H1 (cell line): ENCODE data around the gene PSMC3. TPM values are rescaled to one million over a fixed set of nuclear protein-coding genes. Genes with fewer than 3 reads are reported as not detected.

Source experiments
- CTCF ChIA-PET: fragments of 300-600 bp; sonication (Branson Sonifier 250); formaldehyde crosslinking; loops from one replicate; lab custom pipeline; 2021; ENCODE audit not compliant: partially characterized antibody; lab: Charles Lee
- POLR2A ChIA-PET: fragments of 300-600 bp; sonication (Branson Sonifier 250); formaldehyde crosslinking; loops from one replicate; lab custom pipeline; 2021; ENCODE audit warnings: inconsistent platforms; ENCODE audit not compliant: partially characterized antibody; lab: Charles Lee
- DNase-seq, 2 experiments: peaks; one replicate each; pipeline versions ENCODE4 v3.0.0 to v3.0.0-alpha.2; 2010 to 2022; ENCODE audit warnings: low spot score in 2 of 2, low read depth in 1 of 2, mixed read lengths in 1 of 2
- FAIRE-seq: peaks from 2 replicates; lab custom pipeline; 2011; peaks lifted over from hg19 to GRCh38; lab: Jason Lieb, UNC
- H2AFZ ChIP-seq: 2 replicates; pipeline ENCODE4 v1.8.1; 2012; ENCODE audit warnings: low read length, inconsistent platforms
- H2AK5ac ChIP-seq: 2 replicates; pipeline ENCODE4 v1.6.1; 2013; ENCODE audit warnings: low read depth, low read length
- H2BK120ac ChIP-seq: replicated peaks from 2 replicates; pipeline ENCODE3; 2013; ENCODE audit warnings: low read depth, low read length, inconsistent platforms
- H2BK12ac ChIP-seq: 2 replicates; pipeline ENCODE4 v1.6.1; 2013; ENCODE audit warnings: low read depth, low read length
- H2BK15ac ChIP-seq: 2 replicates; pipeline ENCODE4 v1.6.1; 2013; ENCODE audit warnings: low read length
- H2BK20ac ChIP-seq: 2 replicates; pipeline ENCODE4 v1.6.1; 2013; ENCODE audit warnings: low read length
- H2BK5ac ChIP-seq: 2 replicates; pipeline ENCODE4 v1.6.1; 2013; ENCODE audit warnings: low read depth, low read length
- H3K14ac ChIP-seq: 2 replicates; pipeline ENCODE4 v1.6.1; 2013; ENCODE audit warnings: inconsistent platforms; ENCODE audit not compliant: insufficient read length
- H3K18ac ChIP-seq: 2 replicates; pipeline ENCODE4 v1.6.1; 2013; ENCODE audit warnings: low read length; ENCODE audit errors: extremely low read depth
- H3K23ac ChIP-seq: 2 replicates; pipeline ENCODE4 v1.6.1; 2013; ENCODE audit warnings: inconsistent platforms; ENCODE audit not compliant: insufficient read length
- H3K23me2 ChIP-seq: 2 replicates; pipeline ENCODE4 v1.6.1; 2013; ENCODE audit warnings: low read depth, low read length
- H3K27ac ChIP-seq: 2 replicates; pipeline ENCODE4 v1.6.1; 2011; ENCODE audit warnings: low read depth, low read length, inconsistent platforms
- H3K27me3 ChIP-seq, 4 experiments: replicated peaks in 1 of 4; 1 replicate in 1 of 4; 2 replicates in 3 of 4; pipeline versions ENCODE4 v1.6.1 to v1.8.1; 2011 to 2013; ENCODE audit warnings: low read length in 3 of 4, mild to moderate bottlenecking in 3 of 4, inconsistent platforms in 2 of 4, mixed read lengths in 2 of 4, moderate library complexity in 1 of 4; ENCODE audit not compliant: control insufficient read depth in 3 of 4, insufficient read depth in 3 of 4; ENCODE audit errors: extremely low read depth in 1 of 4
- H3K36me3 ChIP-seq, 4 experiments: 2 replicates each; pipeline versions ENCODE4 v1.6.1 to v1.8.1; 2011 to 2013; ENCODE audit warnings: mild to moderate bottlenecking in 4 of 4, low read length in 3 of 4, moderate library complexity in 2 of 4, control low read depth in 1 of 4, inconsistent platforms in 1 of 4; ENCODE audit not compliant: insufficient read depth in 4 of 4, control insufficient read depth in 2 of 4
- H3K4ac ChIP-seq: replicated peaks from 2 replicates; pipeline ENCODE3; 2013; ENCODE audit warnings: low read length, low read depth, mixed read lengths, inconsistent platforms; ENCODE audit not compliant: insufficient read length
- H3K4me1 ChIP-seq, 4 experiments: replicated peaks in 1 of 4; 1 replicate in 1 of 4; 2 replicates in 3 of 4; pipeline versions ENCODE4 v1.6.1 to v1.8.1; 2011 to 2013; ENCODE audit warnings: low read length in 3 of 4, inconsistent platforms in 2 of 4, mixed read lengths in 1 of 4; ENCODE audit not compliant: insufficient read depth in 4 of 4, control insufficient read depth in 3 of 4
- H3K4me2 ChIP-seq, 2 experiments: 2 replicates each; pipeline versions ENCODE4 v1.6.1 to v1.8.1; 2011 to 2013; ENCODE audit warnings: low read depth in 2 of 2, low read length in 2 of 2, control low read depth in 1 of 2, inconsistent platforms in 1 of 2, mild to moderate bottlenecking in 1 of 2; ENCODE audit not compliant: insufficient read depth in 1 of 2
- H3K4me3 ChIP-seq, 4 experiments: fragments of 200-600, 300-600 bp in 1 of 4; sonication (generic), shearing (Covaris generic), sonication (Bioruptor Twin) in 1 of 4; 2 replicates each; pipeline versions ENCODE4 v1.5.1 to v1.8.1; 2011 to 2016; ENCODE audit warnings: low read length in 4 of 4, low read depth in 3 of 4, control low read depth in 2 of 4, inconsistent platforms in 2 of 4, mild to moderate bottlenecking in 2 of 4, mixed read lengths in 1 of 4, moderate library complexity in 1 of 4; ENCODE audit not compliant: insufficient read depth in 2 of 4; ENCODE audit errors: extremely low read depth in 1 of 4
- H3K56ac ChIP-seq: replicated peaks from 2 replicates; pipeline ENCODE3; 2013; ENCODE audit warnings: low read depth, mild to moderate bottlenecking, mixed read lengths, low read length, inconsistent platforms; ENCODE audit not compliant: insufficient read length
- H3K79me1 ChIP-seq: 2 replicates; pipeline ENCODE4 v1.6.1; 2013; ENCODE audit warnings: low read depth, low read length, control low read depth
- H3K79me2 ChIP-seq, 2 experiments: 2 replicates each; pipeline versions ENCODE4 v1.6.1 to v1.8.1; 2012 to 2013; ENCODE audit warnings: low read length in 2 of 2, mild to moderate bottlenecking in 2 of 2, inconsistent platforms in 1 of 2; ENCODE audit not compliant: insufficient read depth in 2 of 2, control insufficient read depth in 1 of 2
- H3K9ac ChIP-seq, 4 experiments: replicated peaks in 1 of 4; 1 replicate in 1 of 4; 2 replicates in 3 of 4; pipeline versions ENCODE4 v1.6.1 to v1.8.1; 2011 to 2013; ENCODE audit warnings: low read depth in 3 of 4, low read length in 3 of 4, control low read depth in 2 of 4, mild to moderate bottlenecking in 2 of 4, moderate library complexity in 2 of 4, inconsistent platforms in 1 of 4; ENCODE audit errors: extremely low read depth in 1 of 4
- H3K9me3 ChIP-seq, 2 experiments: 2 replicates each; pipeline versions ENCODE4 v1.6.1 to v1.8.1; 2012 to 2013; ENCODE audit warnings: mild to moderate bottlenecking in 2 of 2, moderate library complexity in 2 of 2, control low read depth in 1 of 2, inconsistent platforms in 1 of 2, low read depth in 1 of 2, low read length in 1 of 2, mixed read lengths in 1 of 2; ENCODE audit not compliant: insufficient read depth in 2 of 2
- H4K20me1 ChIP-seq, 2 experiments: replicated peaks in 1 of 2; 2 replicates each; pipeline versions ENCODE3 to v1.8.1; 2011 to 2013; ENCODE audit warnings: inconsistent platforms in 2 of 2, low read length in 2 of 2, mild to moderate bottlenecking in 1 of 2; ENCODE audit not compliant: insufficient read depth in 2 of 2, control insufficient read depth in 1 of 2
- H4K5ac ChIP-seq: 2 replicates; pipeline ENCODE4 v1.6.1; 2013; ENCODE audit warnings: low read length, low read depth, mixed read lengths, inconsistent platforms; ENCODE audit not compliant: insufficient read length
- H4K8ac ChIP-seq: 2 replicates; pipeline ENCODE4 v1.8.0; 2013; ENCODE audit warnings: mild to moderate bottlenecking, moderate library complexity, low read length, inconsistent platforms; ENCODE audit not compliant: insufficient read depth; ENCODE audit errors: extremely low read depth
- H4K91ac ChIP-seq: replicated peaks from 2 replicates; pipeline ENCODE3; 2013; ENCODE audit warnings: low read length, mixed read lengths, inconsistent platforms; ENCODE audit not compliant: insufficient read length
- HDAC2 ChIP-seq, 2 experiments: fragments of 300-600 bp in 1 of 2; sonication (generic) in 1 of 2; IDR thresholded peaks; 2 replicates each; pipeline ENCODE4 v1.6.1; 2011 to 2012; ENCODE audit warnings: low read depth in 2 of 2, low read length in 2 of 2, mild to moderate bottlenecking in 2 of 2, moderate library complexity in 2 of 2, borderline replicate concordance in 1 of 2, inconsistent platforms in 1 of 2
- MAFK ChIP-seq: IDR thresholded peaks from 2 replicates; pipeline ENCODE4 v1.6.1; 2012; ENCODE audit warnings: low read depth, mild to moderate bottlenecking, improper control_type of control experiment, low read length
- NRF1 ChIP-seq: IDR thresholded peaks from 2 replicates; pipeline ENCODE4 v1.6.1; 2011; ENCODE audit warnings: mild to moderate bottlenecking, low read depth, low read length, improper control_type of control experiment
- POLR2AphosphoS5 ChIP-seq: IDR thresholded peaks from 2 replicates; pipeline ENCODE4 v1.6.1; 2011; ENCODE audit warnings: low read depth, low read length
- TCF12 ChIP-seq: IDR thresholded peaks from 2 replicates; pipeline ENCODE4 v1.6.1; 2011; ENCODE audit warnings: low read depth, mild to moderate bottlenecking, low read length
- WGBS, 2 experiments: shearing (Covaris generic) in 1 of 2; methylation state at CpG; one replicate each; pipeline versions ENCODE4 v1.1.6 to v1.1.7; 2013 to 2015; ENCODE audit warnings: low lambda C conversion rate in 2 of 2, mixed read lengths in 2 of 2, inconsistent platforms in 1 of 2, low coverage in 1 of 2, missing lambda C conversion rate in 1 of 2; ENCODE audit not compliant: insufficient replicate concordance in 2 of 2, insufficient coverage in 1 of 2, insufficient read length in 1 of 2; ENCODE audit errors: extremely low coverage in 1 of 2, missing lambda C conversion rate in 1 of 2; 5-methylcytosine and 5-hydroxymethylcytosine counted together
- polyA plus RNA-seq, 7 experiments: library from polyadenylated mRNA; depleted of rRNA in 3 of 7; stranded (reverse) in 5 of 7; unstranded in 2 of 7; fragments of >200 nt in 5 of 7; fragments of 200-250 nt in 2 of 7; gene quantifications; 1 replicate in 5 of 7; 2 replicates in 1 of 7; 4 replicates in 1 of 7; pipeline versions ENCODE4 v1.2.1 to v1.2.3, GENCODE V29; 2011 to 2013; ENCODE audit warnings: missing spikeins in 2 of 7, mixed read lengths in 2 of 7
- total RNA-seq: library from RNA; stranded (reverse); fragmentation: NEBNext Ultra II Directional; extraction: Animal tissue kit (Norgen Biotek cat#: 25700); gene quantifications from 2 replicates; pipeline ENCODE4 v1.2.1, GENCODE V29; 2021

The PSMC3 gene
- total and polyA plus RNA-seq, 2 of the 8 experiments (the other 6 are each of a cell fraction or from before 2014, with no cell fraction given), result 105 to 160 TPM

GRCh38 chr11:47435687-47436086 is 9.4 kb upstream of the PSMC3 start:
- POLR2A ChIA-PET, result interaction anchor here (0.6 to 1.7 kb wide), 3 partner anchors 9 to 285 kb away, joined by 3 to 4 read pairs (median 4); partner anchors contain the start of gene PSMC3
- Histone ChIP-seq H2BK5ac (no peak overlapping the region), H3K18ac (no peak overlapping the region), H3K36me3 (no peaks in the 10 kb centered on the region), H2BK15ac (no peak overlapping the region), H4K5ac (no peak overlapping the region), H3K23me2 (no peaks in the 10 kb centered on the region), H4K20me1 (no peaks in the 10 kb centered on the region), H3K4me2 (no peak overlapping the region), H2BK120ac (no peak overlapping the region), H3K23ac (no peak overlapping the region), H2AK5ac (no peak overlapping the region), H3K56ac (no peak overlapping the region), H2BK12ac (no peak overlapping the region), H4K91ac (no peak overlapping the region), H3K4me3 (no peak overlapping the region), H4K8ac (no peak overlapping the region), H3K27ac (no peak overlapping the region), H3K9ac (no peak overlapping the region), H3K9me3 (no peaks in the 10 kb centered on the region), H2BK20ac (no peak overlapping the region), H3K4me1 (no peaks in the 10 kb centered on the region), H3K4ac (no peak overlapping the region), H2AFZ (no peak overlapping the region), H3K14ac (no peak overlapping the region), H3K27me3 (no peaks in the 10 kb centered on the region), H3K79me1 (no peaks in the 10 kb centered on the region), H3K79me2 (no peaks in the 10 kb centered on the region)
- DNase-seq, result no peak
- WGBS, 2 experiments, result 81% methylated on average over 3 of the region's 3 CpGs; no CpG with 5 or more reads in 1 of the 2 experiments
- CTCF ChIA-PET, result interaction anchor here (0.6 kb wide), 1 partner anchor 8 kb away, joined by 3 read pairs; no protein-coding TSS in a partner anchor
- no peak for FAIRE-seq
- TF ChIP-seq NRF1, result no peak
- TF ChIP-seq MAFK, result no peak
- no peak for TF ChIP-seq TCF12
- TF ChIP-seq HDAC2 (IDR thresholded peaks at IDR 0.05; ENCODE audit: borderline replicate concordance in 1 of 2, low read depth in 2 of 2, low read length in 2 of 2), result no peak
- TF ChIP-seq POLR2AphosphoS5, result no peak
